ENCODE results near the gene EGFL7. TPM values are rescaled to one million over a fixed set of nuclear protein-coding genes. Genes with fewer than 3 reads are reported as not detected.

The EGFL7 gene
- total RNA-seq, 1 experiment from 2014 or later, result 38.0 TPM

- H3K27ac Mint-ChIP-seq, result no peak overlapping the region
- H3K79me2 ChIP-seq (ENCODE audit: insufficient read depth, low read length), result no peaks in the 10 kb centered on the region; the same call in 1 of the 2 replicates
These were observed 23.2 kb downstream of the EGFL7 start for GRCh38 chr9:136685790-136686533.

More at GRCh38 chr9:136685790-136686533, 23.2 kb downstream of the EGFL7 start:
- Histone ChIP-seq H3K27me3 (ENCODE audit: insufficient read depth, low read length) (no peaks in the 10 kb centered on the region), H3T11ph (ENCODE audit: low read length) (no peak overlapping the region), H2AK5ac (ENCODE audit: insufficient read length, low read length) (no peak overlapping the region), H2BK12ac (ENCODE audit: insufficient read length, low read depth, low read length) (no peak overlapping the region), H3K4ac (ENCODE audit: low read depth, low read length) (no peak overlapping the region), H3K9ac (ENCODE audit: extremely low read depth, insufficient read length, low read length) (no peak overlapping the region), H2BK20ac (ENCODE audit: low read depth, low read length, poor library complexity, severe bottlenecking) (no peak overlapping the region), H3K4me1 (ENCODE audit: insufficient read depth, low read length) (no peaks in the 10 kb centered on the region; the same call in 1 of the 2 replicates), H4K5ac (ENCODE audit: insufficient read length, low read depth, low read length) (no peak overlapping the region), H2BK15ac (ENCODE audit: low read depth, low read length) (no peak overlapping the region; the same call in 1 of the 2 replicates), H3K79me1 (ENCODE audit: insufficient read depth, low read depth, low read length, poor library complexity, severe bottlenecking) (peaks cover 4% of the 10 kb centered on the region), H2AFZ (ENCODE audit: low read length) (no peak overlapping the region), H3K23me2 (ENCODE audit: insufficient read length, low read depth, low read length, poor library complexity, severe bottlenecking) (peaks cover 9% of the 10 kb centered on the region), H3K27ac (ENCODE audit: insufficient read length, low read depth, low read length) (no peak overlapping the region), H3K18ac (ENCODE audit: insufficient read length, low read depth, low read length) (no peak overlapping the region), H4K20me1 (ENCODE audit: control insufficient read depth, insufficient read depth, insufficient read length) (no peaks in the 10 kb centered on the region), H3K14ac (ENCODE audit: insufficient read depth, low read length) (peak overlapping the region; percentile 52; the same call in 1 of the 2 replicates), H3K9me3 (ENCODE audit: control insufficient read depth, low read depth, low read length) (no peaks in the 10 kb centered on the region), H2BK5ac (ENCODE audit: insufficient read length, low read length) (no peak overlapping the region), H4K91ac (ENCODE audit: insufficient read length, low read depth, low read length) (no peak overlapping the region), H3K23ac (ENCODE audit: insufficient read length, low read depth, low read length) (no peak overlapping the region), H4K8ac (replicated peaks; ENCODE audit: insufficient read length, low read depth, low read length) (no peak overlapping the region), H3K4me2 (ENCODE audit: insufficient read depth, insufficient read length, low read length) (peak overlapping the region; percentile 39), H3K56ac (ENCODE audit: insufficient read length, low read depth, low read length) (no peak overlapping the region), H2BK120ac (ENCODE audit: low read depth, low read length, poor library complexity, severe bottlenecking) (no peak overlapping the region)
- DNase-seq, result no peak
- Mint-ChIP-seq H3K4me1 (peaks cover 4 to 17% of the 10 kb centered on the region in 2 experiments), H3K4me3 (peak overlapping the region; percentile 70 to 86), H3K9me3 (no peaks in the 10 kb centered on the region), H3K27me3 (ENCODE audit: low read depth) (peaks cover 19% of the 10 kb centered on the region), H3K36me3 (ENCODE audit: insufficient read depth in 1 of 3, low read depth in 3 of 3) (no peaks in the 10 kb centered on the region)
- no peak for TF ChIP-seq CTCF (conservative IDR thresholded peaks at IDR 0.05)
- WGBS (ENCODE audit: extremely low coverage, insufficient read length, low lambda C conversion rate), result no CpG with 5 or more reads among the region's 19 CpGs

All from H9 (cell line).